Activated T-helper 17 cell treated with anti-CD3 and anti-CD28 coated beads, Interleukin-2, amount 50 U/mL, for 72 hours (primary cell): ENCODE results near the gene RCE1. TPM values are rescaled to one million over a fixed set of nuclear protein-coding genes. Genes with fewer than 3 reads are reported as not detected.
A peak's percentile ranks its signal among the peaks of the same experiment; 100 is the strongest.

Experiments used
- ATAC-seq: fragments of 150-1000 bp; cut with Tn5 transposase; replicated peaks from 2 replicates; pipeline ENCODE4 v1.10.0; 2021; ENCODE audit warnings: mild to moderate bottlenecking, moderate library complexity
- H3K27ac Mint-ChIP-seq: one replicate; pipeline ENCODE4 v1.8.0; 2022; ENCODE audit warnings: mixed read lengths
- H3K27me3 Mint-ChIP-seq: one replicate; pipeline ENCODE4 v1.8.0; 2022; ENCODE audit warnings: mixed read lengths
- H3K36me3 Mint-ChIP-seq: one replicate; pipeline ENCODE4 v1.8.0; 2022; ENCODE audit warnings: low read depth, mild to moderate bottlenecking, mixed read lengths
- H3K4me1 Mint-ChIP-seq: one replicate; pipeline ENCODE4 v1.8.0; 2022; ENCODE audit warnings: mixed read lengths
- H3K4me3 Mint-ChIP-seq: one replicate; pipeline ENCODE4 v1.8.0; 2022; ENCODE audit warnings: mild to moderate bottlenecking, mixed read lengths
- H3K9me3 Mint-ChIP-seq: one replicate; pipeline ENCODE4 v1.8.0; 2022; ENCODE audit warnings: mixed read lengths
- total RNA-seq, 2 donors: library from RNA; stranded (reverse); gene quantifications; one replicate each; pipeline ENCODE4 v1.2.3, GENCODE V29; 2022

Gene RCE1
- total RNA-seq, 2 donors from 2014 or later = 27.2 to 31.4 TPM

- H3K36me3 Mint-ChIP-seq = no peaks in the 10 kb centered on the region
- H3K9me3 Mint-ChIP-seq = no peaks in the 10 kb centered on the region
- H3K4me3 Mint-ChIP-seq = peak overlapping the region; percentile 57
- no peak overlapping the region for H3K27ac Mint-ChIP-seq
- ATAC-seq = no peak
- H3K4me1 Mint-ChIP-seq = no peaks in the 10 kb centered on the region
- no peaks in the 10 kb centered on the region for H3K27me3 Mint-ChIP-seq
Measured at GRCh38 chr11:66858186-66858938, 15.1 kb downstream of the RCE1 start.

DNA sequence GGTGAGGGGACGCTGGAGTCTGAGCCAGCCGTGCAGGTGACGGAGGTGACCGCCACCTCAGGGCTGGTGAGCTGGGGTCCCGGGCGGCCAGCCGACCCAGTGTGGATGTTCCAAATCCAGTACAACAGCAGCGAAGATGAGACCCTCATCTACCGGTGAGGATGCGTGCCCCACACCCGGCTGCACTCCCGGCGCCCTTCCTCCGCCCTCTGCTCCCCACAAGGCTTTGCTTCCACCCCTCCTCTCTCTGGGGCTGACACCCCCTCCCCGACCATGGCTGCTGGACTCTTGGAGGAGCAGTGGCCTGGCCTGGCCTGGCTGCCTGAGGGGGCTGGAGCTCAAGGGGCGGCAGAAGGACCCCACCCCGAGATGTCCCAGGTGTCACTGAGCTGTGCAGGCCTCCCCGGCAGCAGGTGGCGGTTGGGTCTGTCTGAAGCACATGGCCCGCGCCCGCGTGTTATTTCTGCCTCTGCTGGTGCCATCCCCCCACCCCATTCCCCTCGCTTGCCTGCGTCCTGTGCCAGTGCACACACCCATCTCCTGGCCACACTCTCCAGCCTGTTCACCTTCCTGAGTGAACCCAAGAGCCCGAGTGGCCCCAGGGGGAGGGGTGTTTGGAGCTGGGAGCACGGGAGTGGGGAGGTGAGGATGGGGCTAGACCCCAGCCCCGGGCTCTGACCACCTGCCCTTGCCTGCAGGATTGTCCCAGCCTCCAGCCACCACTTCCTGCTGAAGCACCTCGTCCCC is 15.9 kb downstream of the RCE1 start:
- Mint-ChIP-seq H3K4me1 (no peaks in the 10 kb centered on the region), H3K36me3 (no peaks in the 10 kb centered on the region), H3K9me3 (no peaks in the 10 kb centered on the region), H3K27ac (no peak overlapping the region), H3K4me3 (no peak overlapping the region), H3K27me3 (no peaks in the 10 kb centered on the region)
- no peak for ATAC-seq

DNA sequence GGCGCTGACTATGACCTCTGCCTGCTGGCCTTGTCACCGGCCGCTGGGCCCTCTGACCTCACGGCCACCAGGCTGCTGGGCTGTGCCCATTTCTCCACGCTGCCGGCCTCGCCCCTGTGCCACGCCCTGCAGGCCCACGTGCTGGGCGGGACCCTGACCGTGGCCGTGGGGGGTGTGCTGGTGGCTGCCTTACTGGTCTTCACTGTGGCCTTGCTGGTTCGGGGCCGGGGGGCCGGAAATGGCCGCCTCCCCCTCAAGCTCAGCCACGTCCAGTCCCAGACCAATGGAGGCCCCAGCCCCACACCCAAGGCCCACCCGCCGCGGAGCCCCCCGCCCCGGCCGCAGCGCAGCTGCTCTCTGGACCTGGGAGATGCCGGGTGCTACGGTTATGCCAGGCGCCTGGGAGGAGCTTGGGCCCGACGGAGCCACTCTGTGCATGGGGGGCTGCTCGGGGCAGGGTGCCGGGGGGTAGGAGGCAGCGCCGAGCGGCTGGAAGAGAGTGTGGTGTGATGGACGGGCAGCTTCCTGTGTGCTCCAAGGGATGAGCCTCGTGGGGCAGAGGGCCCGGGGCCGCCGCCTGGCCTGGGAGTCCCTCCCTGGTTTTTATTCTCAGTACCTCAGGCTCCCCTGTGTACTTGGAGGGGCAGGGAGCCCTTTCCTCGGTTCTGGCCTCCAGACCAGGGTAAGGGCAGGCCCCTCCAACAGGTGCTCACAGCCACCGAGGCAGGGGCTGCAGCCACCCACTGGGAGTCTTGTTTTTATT is 16.6 kb downstream of the RCE1 start:
- ATAC-seq = no peak
- Mint-ChIP-seq H3K27me3 (no peaks in the 10 kb centered on the region), H3K27ac (no peak overlapping the region), H3K9me3 (no peaks in the 10 kb centered on the region), H3K36me3 (no peaks in the 10 kb centered on the region), H3K4me3 (no peak overlapping the region), H3K4me1 (no peaks in the 10 kb centered on the region)

DNA sequence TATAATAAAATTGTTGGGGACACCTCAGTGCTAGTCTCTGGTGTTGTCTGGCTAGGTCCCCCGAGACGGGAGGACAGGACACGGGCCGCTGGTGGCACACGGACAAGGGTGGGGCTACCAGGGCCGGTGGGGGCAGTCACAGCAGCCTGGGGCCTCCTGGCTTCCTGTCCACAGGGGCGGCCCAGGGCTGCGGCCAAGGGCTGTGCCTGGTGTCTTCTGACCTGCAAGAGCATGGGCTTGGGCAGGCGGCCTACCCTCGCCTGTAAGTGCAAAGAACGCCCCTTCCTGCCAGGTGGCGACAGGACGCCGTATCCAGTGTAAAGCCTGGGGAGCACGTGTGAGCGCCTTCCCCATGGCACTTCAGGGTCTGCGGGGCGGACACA is 17.2 kb downstream of the RCE1 start:
- no peak for ATAC-seq
- H3K36me3 Mint-ChIP-seq = no peaks in the 10 kb centered on the region
- no peaks in the 10 kb centered on the region for H3K27me3 Mint-ChIP-seq
- no peaks in the 10 kb centered on the region for H3K9me3 Mint-ChIP-seq
- H3K27ac Mint-ChIP-seq = no peak overlapping the region
- H3K4me3 Mint-ChIP-seq = no peak overlapping the region
- no peaks in the 10 kb centered on the region for H3K4me1 Mint-ChIP-seq

DNA sequence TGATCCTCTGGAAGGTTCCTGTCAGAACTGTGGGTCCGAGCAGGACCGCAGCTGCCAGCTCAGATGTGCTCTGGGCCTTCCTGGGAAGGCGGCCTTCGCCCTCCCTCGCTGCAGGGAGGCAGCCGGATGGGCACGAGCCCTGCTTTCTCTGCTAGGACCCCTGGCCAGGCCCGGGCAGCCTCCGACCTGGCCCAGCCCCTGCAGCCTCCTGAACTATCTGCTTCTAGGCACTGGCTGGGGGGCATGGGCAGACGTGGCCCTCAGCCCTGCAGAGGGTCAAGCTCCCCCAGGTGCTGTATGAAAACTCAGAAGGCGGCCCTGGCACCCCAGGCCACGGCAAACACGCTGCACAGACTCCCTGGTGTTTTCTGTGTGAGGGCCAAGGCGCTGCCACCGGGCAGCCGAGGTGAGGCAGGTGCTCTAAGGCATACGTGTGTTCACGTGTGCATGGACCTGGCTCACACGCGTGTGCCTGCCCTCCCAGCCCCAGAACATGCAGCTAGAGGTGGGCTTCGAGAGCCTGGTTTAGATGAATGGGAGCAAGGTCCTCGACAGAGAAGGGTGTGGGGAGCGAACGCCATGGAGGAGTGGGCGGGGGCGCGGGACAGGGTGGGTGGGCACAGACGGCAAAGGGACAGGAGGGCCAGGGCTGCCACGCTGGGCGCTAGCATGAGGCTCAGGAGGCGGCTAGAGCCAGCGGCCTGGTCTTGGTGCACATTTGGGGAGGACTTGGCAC is 18.0 kb downstream of the RCE1 start:
- Mint-ChIP-seq H3K9me3 (no peaks in the 10 kb centered on the region), H3K27me3 (no peaks in the 10 kb centered on the region), H3K4me1 (no peaks in the 10 kb centered on the region), H3K4me3 (no peak overlapping the region), H3K36me3 (no peaks in the 10 kb centered on the region), H3K27ac (no peak overlapping the region)
- ATAC-seq = no peak

DNA sequence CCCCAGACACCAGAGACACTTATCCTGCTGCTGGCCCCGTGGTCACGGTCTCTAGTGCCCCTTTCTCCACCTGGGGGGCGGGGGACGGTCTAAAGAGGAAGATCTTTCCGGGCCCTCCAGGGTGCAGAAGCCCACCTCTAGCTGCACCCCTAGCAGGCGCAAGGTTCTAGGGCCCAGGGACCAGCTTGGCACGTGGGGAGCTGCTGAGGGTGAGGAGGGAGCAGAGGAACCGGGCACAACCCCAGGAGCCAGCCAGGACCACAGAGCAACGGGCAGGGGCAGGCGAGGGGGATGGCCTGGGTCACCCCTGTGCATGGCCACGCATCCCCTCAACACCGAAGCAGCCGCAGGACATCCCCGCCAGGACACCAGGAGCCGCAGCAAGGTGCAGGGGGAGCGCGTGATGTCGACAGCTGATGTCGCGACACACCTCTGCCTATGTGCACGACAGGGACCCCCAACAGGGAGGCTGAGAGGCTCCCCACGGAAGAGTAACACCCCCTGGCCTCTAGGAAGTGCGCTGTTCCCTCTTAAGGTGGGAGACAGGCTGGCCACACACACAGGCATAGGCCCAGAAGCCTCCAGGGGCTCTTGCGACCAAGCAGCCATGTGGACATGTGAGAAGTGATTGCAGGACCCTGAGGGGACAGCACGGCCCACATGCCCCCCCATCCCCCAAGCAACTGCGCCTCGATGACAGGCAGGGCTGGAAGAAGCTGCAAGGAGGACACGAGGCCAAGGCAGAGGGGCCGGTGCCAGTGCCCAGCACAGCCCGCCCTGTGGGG is 18.7 kb downstream of the RCE1 start:
- Mint-ChIP-seq H3K27ac (no peak overlapping the region), H3K36me3 (no peaks in the 10 kb centered on the region), H3K9me3 (no peaks in the 10 kb centered on the region), H3K4me3 (no peak overlapping the region), H3K27me3 (no peaks in the 10 kb centered on the region), H3K4me1 (no peaks in the 10 kb centered on the region)
- no peak for ATAC-seq

- H3K36me3 Mint-ChIP-seq = no peaks in the 10 kb centered on the region
- ATAC-seq = no peak
- H3K27me3 Mint-ChIP-seq = no peaks in the 10 kb centered on the region
- no peaks in the 10 kb centered on the region for H3K4me1 Mint-ChIP-seq
- H3K9me3 Mint-ChIP-seq = no peaks in the 10 kb centered on the region
- H3K4me3 Mint-ChIP-seq = no peak overlapping the region
- no peak overlapping the region for H3K27ac Mint-ChIP-seq
Measured at GRCh38 chr11:66862559-66863037, 19.4 kb downstream of the RCE1 start.

DNA sequence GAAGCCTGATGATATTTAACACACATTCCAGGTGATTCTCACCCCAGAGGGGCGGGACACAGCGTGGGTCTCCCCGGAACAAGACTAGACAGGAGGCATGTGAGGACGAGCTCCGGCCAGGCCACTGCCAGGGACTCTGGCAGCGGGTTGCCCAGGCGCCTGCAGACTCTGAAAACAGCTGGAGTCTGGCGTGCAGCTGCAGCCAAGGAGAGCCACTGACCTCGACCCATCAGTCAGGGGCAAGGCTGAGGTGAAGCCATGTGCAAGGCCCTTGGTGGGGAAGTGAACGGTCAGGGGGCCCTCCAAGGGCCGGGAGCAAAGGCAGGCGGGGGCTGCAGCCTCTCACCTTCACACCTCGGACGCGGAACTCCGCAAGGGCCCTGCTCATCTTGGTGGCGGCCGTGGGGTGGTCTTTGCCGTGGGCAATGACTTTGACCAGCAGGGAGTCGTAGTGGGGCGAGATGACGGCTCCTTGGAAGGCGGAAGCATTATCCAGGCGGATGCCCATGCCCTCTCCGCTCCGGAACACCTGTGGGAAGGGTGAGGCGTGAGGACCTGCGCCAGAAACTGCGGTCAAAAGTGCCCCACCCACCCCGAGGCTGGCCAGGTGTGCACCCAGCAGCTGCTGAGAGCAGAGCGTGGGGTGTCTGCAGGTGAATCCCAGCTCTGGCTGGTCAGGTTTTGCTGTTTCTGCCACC is 20.3 kb downstream of the RCE1 start:
- Mint-ChIP-seq H3K27ac (no peak overlapping the region), H3K27me3 (no peaks in the 10 kb centered on the region), H3K9me3 (no peaks in the 10 kb centered on the region), H3K36me3 (no peaks in the 10 kb centered on the region), H3K4me3 (no peak overlapping the region), H3K4me1 (no peaks in the 10 kb centered on the region)
- ATAC-seq = no peak

DNA sequence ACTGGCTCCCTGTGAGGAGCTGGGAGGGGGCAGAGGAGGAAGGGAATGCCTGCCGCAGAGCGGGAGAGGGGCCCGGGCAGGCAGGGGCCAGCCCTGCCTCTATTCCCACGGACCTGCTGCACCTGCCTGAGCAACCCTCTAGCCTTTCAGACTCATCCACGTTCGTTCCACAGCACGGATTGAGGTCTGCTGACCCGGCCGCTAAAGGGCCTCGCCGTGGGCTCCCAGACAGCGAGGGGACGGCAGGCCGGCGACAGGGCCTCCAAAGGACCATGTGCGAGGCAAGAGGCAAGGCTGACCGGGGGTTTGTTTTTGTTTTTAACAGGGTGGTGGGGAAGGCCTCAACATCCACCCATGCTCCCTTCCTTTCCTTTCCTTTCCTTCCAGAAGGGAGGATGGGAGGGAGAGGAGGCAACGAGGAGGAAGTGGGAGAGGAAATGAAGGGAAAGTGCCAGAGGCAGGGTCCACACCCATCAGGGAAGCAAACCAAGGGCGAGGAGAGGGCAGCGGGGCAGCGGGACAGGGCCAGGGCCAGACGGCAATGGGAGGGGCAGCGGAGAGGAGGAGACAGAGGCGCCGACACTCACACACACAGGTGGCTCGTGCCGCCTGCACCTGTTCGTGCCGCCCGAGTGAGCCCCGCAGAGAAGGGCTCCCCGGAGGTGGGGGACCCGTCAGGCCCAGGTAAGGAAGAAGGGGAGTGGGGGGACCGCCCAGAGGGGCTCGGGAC is 21.1 kb downstream of the RCE1 start:
- H3K4me1 Mint-ChIP-seq = no peaks in the 10 kb centered on the region
- H3K4me3 Mint-ChIP-seq = no peak overlapping the region
- no peak overlapping the region for H3K27ac Mint-ChIP-seq
- no peak for ATAC-seq
- H3K27me3 Mint-ChIP-seq = no peaks in the 10 kb centered on the region
- no peaks in the 10 kb centered on the region for H3K36me3 Mint-ChIP-seq
- H3K9me3 Mint-ChIP-seq = no peaks in the 10 kb centered on the region

GRCh38 chr11:66864924-66865697 is 21.9 kb downstream of the RCE1 start:
- no peak for ATAC-seq
- Mint-ChIP-seq H3K27me3 (no peaks in the 10 kb centered on the region), H3K27ac (no peak overlapping the region), H3K4me1 (no peaks in the 10 kb centered on the region), H3K9me3 (no peaks in the 10 kb centered on the region), H3K4me3 (no peak overlapping the region), H3K36me3 (no peaks in the 10 kb centered on the region)

DNA sequence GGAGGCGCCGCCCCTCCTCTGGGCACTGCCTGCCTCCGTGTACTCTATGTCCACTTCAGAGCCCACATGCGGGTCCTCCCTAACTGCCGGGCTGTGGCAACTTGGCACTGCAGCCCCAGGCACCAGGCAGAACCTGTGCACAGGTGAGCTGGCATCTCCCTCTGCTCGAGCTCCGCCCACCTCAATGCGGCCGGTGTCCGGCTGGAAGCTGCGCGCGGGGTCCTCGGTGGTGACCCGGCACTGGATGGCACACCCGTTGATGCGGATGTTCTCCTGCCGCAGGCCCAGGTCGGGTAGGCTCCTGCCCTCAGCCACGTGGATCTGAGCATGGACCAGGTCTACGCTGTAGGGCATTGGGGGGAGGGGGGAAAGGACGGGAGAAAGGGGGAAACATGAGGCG is 22.8 kb downstream of the RCE1 start:
- Mint-ChIP-seq H3K27me3 (no peaks in the 10 kb centered on the region), H3K27ac (no peak overlapping the region), H3K36me3 (no peaks in the 10 kb centered on the region), H3K4me1 (no peaks in the 10 kb centered on the region), H3K9me3 (no peaks in the 10 kb centered on the region), H3K4me3 (no peak overlapping the region)
- ATAC-seq = no peak

DNA sequence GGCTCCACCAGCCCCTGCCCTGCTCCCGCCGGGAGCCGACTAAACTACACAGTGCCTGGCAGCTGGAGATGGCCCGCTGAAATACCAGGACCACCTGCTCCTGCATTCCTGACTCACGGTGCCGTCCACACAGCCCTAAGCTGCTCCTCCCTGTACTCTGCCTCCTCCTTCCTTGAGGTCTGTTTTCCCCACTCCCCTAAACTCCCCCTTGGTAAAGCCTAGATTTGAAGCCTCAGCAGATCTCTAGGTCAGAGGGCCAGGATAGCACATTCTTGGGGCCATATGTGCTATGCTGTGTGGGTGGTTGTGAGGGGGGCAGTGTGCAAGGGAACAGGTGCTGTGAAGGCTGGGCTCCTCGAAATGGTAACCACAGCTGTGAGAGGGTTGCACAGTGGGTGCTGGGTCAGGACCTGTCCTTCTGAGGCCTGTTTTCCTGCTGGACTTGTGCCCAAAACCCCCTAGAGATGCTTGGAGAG is 23.3 kb downstream of the RCE1 start:
- H3K27ac Mint-ChIP-seq = no peak overlapping the region
- no peaks in the 10 kb centered on the region for H3K36me3 Mint-ChIP-seq
- no peak overlapping the region for H3K4me3 Mint-ChIP-seq
- no peaks in the 10 kb centered on the region for H3K9me3 Mint-ChIP-seq
- no peak for ATAC-seq
- H3K27me3 Mint-ChIP-seq = no peaks in the 10 kb centered on the region
- no peaks in the 10 kb centered on the region for H3K4me1 Mint-ChIP-seq
